GM12864 (cell line): Measurements from ENCODE around the gene CD9.

Experiments
- DNase-seq: peaks from one replicate; pipeline ENCODE4 v3.0.0-alpha.2; 2011; ENCODE audit warnings: low read depth
- H3K4me3 ChIP-seq: 2 replicates; pipeline ENCODE4 v1.5.1; 2011; ENCODE audit warnings: mild to moderate bottlenecking, low read depth, low read length, control low read depth
- CTCF ChIP-seq: IDR thresholded peaks from 2 replicates; pipeline ENCODE4 v1.5.1; 2011; ENCODE audit warnings: low read depth, mild to moderate bottlenecking, moderate library complexity, low read length, control low read depth, inconsistent platforms; ENCODE audit errors: missing control alignments

CD9 gene

DNA sequence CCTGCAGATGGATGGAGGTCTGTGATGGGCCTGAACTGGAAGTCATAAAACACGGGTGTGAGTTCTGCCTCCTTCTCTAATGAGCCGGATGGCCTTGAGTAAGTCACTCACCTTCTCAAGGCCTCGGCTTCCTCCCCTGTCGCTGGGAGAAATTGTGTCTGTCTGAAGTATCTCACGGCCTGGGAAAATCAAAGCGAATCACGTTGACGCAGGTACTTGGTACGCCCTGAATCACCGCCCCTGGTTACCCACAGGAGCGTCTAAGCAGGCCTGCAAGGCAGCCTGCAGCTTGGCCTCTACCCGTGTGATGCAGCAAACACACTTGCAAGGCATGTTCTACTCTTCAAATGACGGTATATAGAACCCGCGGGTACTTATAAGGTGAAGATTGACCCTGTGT is 28.1 kb upstream of the CD9 start:
- TF ChIP-seq CTCF: no peak
- DNase-seq: no peak
- H3K4me3 ChIP-seq: no peak overlapping the region

GRCh38 chr12:6172862-6173261 is 27.3 kb upstream of the CD9 start:
- H3K4me3 ChIP-seq: no peak overlapping the region
- no peak for DNase-seq
- no peak for TF ChIP-seq CTCF

DNA sequence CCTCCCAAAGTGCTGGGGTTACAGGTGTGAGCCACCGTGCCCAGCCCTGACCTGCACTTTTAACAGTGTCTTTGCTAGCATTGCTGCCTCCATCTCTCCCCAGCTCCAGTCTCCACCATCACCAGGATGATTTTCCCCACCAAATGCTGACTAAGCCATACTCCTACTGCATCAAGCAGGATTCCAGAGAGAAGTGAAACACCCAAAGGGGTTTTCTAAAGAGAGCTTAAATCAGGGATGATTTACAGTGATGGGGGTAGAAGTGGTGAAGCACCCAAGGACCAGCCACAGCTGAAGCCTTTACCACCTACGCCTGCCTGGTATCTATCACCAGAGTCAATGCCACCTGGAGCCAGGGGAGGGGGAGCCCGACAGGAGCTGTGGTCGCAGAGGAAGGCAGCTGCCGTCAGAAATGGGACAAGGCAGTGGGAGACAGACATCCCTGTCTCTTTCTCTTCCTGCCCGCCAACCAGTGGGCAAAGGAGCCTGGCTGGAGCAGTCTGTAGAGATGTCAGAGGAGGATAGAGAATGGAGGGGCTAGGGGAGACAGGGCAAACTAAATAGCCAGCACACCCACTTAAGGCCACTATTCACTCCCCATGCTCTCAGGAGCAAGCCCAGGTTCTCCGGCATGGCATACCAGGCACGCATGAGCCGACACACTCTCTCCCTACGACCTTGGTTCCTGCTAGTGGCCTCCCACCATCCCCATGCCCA is 22.4 kb upstream of the CD9 start:
- no peak for DNase-seq
- no peak overlapping the region for H3K4me3 ChIP-seq
- no peak for TF ChIP-seq CTCF

- no peak overlapping the region for H3K4me3 ChIP-seq
- no peak for DNase-seq
- TF ChIP-seq CTCF: no peak
Measured at GRCh38 chr12:6178981-6179761, 21.0 kb upstream of the CD9 start.

- no peak for TF ChIP-seq CTCF
- H3K4me3 ChIP-seq: no peak overlapping the region
- DNase-seq: no peak
Measured at GRCh38 chr12:6180268-6181051, 19.7 kb upstream of the CD9 start.

- DNase-seq: no peak
- TF ChIP-seq CTCF: no peak
- no peak overlapping the region for H3K4me3 ChIP-seq
Measured at GRCh38 chr12:6181166-6181565, 19.0 kb upstream of the CD9 start.
